Activated T-cell treated with anti-CD3 and anti-CD28 coated beads, Interleukin-2, amount 50 U/mL, for 1 hour (primary cell): ENCODE measurements around the gene ACSS1.
A peak's percentile ranks its signal among the peaks of the same experiment; 100 is the strongest.

Experiments
- DNase-seq: peaks from one replicate; pipeline ENCODE4 v3.0.0-alpha.2; 2020

Gene ACSS1

GRCh38 chr20:25058847-25059810 is 1.2 kb upstream of the ACSS1 start:
- DNase-seq, result no peak

DNA sequence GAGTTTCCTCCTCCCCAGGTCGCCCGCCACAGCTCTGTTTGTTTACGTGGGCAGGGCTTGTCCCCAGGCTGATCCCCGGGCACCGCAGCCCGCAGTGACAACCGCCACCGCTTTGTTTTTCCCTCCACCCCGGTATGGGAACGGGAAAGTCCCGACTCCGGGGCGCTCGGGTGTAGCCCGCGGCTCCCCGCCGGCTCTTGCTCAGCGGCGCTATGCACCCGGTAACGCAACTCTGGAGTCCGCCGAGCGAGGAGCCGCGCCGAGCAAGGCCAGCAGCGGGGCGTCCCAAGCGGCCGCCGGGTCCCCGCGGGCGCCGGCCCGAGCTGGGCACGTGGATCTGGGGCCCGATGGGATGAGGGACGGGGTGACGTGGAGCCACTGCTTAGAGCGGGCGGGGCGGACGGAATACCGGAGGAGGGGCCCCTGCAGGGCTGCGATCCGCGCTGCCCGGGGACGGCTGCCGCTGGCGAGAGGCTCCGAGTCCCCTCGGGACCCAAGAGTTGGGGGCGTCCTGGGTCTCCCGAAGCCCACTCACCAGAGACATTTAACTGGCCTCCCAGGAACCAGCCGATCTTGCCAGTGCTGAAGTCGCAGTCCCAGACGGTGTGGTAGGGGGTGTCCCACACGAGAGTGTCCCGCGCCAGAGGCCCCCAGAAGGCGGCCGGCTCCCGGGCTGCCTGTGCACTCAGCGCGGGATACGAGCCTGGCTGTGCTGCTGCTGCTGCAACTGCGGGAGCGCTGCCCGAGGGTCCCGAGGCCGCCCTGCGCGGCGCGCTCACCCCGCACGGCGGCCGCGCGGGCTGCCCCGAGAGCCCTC is 497 bp downstream of the ACSS1 start:
- DNase-seq, result peak; percentile 81

GRCh38 chr20:25056690-25057233 is 1.2 kb downstream of the ACSS1 start:
- DNase-seq, result no peak

DNA sequence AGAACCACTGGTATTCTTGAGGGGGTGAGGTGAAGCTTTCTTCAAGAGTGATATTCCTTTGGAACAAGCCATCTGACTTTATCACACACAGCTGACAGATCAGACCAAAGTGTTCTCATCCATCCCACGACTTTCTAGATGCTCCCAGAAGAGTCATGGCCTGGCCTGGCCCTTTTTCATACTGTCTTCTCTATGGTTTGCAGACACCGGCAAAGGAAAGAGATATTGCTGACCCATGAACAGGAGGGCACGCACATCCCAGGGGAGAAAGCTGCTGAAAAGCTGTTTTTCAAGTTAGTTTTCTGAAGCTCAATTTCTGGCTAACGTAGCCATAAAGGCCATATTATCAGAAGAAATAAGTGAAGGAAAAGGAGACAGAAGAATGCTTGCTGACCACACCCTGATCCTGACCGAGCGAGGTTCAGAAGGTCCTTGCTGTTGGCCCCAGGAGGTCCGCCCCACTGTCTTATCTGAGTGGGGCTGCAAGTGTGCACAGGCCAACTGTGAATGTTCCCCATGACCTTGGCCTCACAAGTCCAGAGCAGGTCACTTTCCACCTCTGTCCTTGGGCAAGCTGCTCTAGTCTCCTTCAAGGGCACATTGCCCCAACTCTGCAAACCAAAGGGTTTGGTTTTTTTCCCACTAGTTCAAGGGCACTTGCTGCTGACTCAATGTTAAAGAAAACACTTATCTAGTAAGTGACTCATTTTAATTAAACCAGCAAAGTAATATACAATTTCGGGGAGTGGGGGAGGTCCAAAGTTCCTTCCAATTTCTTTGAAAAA is 2.0 kb downstream of the ACSS1 start:
- DNase-seq, result no peak

GRCh38 chr20:25054995-25055629 is 2.8 kb downstream of the ACSS1 start:
- DNase-seq, result no peak

DNA sequence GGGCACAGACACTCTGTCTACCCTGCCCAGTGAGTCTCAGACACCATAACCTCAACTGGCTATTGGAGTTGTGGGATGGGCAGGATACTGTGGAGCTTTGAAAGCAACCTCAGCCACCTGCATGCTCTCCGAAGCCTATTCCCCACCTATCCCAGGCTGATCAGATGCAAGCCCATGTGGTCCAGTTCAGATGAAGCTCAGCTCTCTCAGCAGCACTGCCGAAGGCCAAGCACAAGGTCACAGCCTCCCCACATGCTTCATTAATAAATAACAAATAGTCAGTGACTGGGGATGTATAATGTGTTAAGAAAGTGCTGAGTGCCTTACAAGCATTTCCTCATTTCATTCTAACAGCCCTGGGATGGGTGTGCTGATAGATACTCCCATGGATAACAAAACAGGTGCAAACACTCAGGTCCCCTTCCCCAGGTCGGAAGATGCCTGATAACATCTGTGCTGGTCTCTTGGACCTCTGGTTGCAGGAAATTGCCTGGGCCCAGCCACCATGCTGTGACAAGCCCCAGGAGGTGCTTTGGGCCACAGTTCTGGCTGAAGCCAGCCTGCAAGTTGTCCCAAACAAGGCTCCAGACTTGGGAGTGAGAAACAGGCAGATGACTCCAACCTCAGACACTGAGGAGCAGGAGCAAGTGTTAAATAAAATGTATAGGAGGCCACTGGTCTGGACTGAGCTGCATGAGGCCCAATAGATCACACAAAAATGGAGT is 3.7 kb downstream of the ACSS1 start:
- no peak for DNase-seq

- DNase-seq, result no peak
These were observed 4.5 kb downstream of the ACSS1 start for GRCh38 chr20:25053255-25054031.

DNA sequence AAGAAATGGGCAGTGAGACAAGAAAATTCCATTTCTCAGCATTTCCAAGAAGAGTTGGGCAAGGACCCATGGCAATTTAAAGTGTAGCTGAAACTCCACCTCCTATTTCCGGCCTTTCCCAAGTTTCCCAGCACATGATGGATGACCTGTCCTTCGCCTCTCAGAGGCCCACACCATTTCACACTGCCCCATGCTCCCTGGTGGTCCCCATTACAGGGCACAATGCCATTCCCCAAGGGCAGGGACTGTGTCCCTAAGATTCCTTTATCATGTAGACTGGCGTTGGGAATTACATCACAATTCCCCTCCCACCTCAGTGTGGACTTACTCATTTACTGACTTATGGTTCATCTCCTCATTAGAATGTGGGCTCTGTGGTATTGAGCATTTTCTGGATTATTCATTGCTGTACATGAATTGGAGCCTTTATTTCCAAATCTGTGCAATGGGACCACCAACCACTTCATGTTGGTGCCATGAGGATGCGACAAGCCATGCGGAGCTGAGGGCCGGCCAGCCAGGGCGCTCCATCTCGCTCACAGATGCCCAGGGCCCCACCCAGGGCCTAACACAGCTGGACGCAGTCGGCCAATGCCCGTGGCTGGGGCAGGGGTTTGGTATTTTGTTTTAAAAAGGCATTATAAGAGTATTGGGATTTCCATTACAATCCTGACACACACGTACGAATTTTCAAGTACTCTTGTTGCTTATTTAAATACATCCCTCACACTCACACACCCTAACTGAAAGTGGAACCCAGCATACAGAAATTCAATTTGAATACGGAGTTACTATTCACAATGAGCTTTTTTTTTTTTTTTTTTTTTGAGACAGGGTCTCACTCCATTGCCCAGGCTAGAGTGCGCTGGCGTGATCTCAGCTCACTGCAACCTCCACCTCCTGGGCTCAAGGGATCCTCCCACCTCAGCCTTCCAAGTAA is 5.4 kb downstream of the ACSS1 start:
- no peak for DNase-seq

DNA sequence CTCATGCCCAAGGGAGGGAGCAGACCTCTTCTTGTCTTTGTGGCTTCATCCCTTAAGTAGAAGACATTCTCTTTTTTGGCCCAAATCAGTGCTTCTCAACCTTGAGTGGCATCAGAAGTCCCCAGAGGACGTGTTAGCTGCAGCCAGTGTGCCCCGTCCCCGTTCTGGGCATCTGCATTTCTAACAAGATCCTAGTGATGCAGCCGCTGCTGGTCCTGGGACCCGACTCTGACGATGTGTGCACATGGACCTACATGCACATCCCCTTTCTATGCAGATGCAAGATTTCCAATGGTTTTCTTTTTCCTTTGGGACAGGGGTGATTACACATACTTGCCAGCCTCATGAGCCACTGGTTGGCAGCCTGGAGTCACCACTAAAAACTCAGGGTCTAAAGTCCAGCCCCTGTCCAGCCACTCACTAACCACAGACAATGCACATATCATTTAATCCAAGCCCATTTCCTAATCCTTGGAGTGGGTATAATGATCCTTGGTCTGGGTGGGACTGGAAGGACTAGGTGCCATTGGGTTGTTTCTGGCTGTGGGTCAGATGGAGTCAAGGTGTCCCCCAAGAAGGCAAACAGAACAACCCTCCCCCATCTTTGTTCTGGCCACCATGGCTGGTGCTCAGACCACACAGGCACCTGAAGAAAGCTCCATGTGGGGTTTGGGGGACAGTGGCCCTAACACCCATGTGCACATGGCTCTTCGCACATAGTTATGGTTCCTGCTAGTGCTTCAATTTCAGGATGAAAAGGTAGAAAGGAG is 6.4 kb downstream of the ACSS1 start:
- DNase-seq, result no peak

GRCh38 chr20:25050501-25051350 is 7.2 kb downstream of the ACSS1 start:
- DNase-seq, result no peak

DNA sequence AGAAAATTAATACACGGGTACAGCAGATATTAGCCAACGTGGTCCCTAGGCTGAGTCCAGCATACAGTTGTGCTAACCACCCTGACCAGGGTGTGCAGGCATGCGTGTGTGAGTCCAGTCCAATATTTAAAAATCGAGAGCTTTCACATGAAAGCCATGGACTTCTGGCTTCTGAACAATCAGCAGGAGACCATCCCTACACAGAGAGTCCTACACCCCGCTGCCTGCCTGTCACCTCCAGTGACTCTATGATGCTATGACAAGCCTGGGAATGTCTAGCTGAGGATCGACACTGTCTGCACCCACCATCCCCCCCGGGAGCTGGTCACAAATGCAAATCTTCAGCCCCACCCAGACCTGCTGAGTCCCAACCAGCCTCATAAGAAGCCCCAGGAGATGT is 7.9 kb downstream of the ACSS1 start:
- no peak for DNase-seq

DNA sequence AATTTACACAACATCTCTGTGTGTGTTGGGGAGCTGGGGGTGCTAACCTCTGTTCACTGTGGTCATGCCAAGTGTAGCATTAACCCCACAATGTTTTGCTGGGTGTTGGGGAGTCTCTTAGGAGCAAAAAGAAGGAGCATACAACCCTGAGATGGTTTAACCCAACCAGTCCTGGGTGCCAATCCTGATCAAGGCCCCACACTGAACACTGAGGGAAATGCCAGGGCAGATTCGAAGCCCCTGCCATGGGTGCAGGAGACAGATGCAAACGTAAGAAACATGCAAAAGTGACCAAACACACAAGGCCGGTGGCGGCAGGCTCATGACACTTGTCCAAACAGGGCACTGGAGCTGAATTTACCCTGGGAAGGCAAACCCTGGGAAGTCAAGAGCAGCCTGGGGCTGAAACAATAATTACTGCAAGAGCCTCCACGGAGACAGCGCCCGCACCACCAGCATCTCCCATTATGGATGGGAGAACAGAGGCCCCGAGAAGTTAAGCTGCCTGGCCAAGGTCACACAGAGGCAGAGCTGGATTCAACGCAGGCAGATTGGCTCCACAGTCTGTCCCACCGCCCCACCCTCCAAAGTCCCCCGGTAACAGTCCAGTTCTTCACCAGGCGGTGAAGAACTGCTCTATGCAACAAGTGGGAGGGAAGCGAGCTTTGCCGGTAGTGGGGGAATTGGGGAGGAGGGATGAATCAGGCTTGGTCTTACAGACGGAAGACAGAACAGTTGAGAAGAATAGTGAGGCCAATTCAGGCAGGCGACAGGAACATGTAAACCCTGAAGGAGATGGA is 8.5 kb downstream of the ACSS1 start:
- DNase-seq, result peak; percentile 7

DNA sequence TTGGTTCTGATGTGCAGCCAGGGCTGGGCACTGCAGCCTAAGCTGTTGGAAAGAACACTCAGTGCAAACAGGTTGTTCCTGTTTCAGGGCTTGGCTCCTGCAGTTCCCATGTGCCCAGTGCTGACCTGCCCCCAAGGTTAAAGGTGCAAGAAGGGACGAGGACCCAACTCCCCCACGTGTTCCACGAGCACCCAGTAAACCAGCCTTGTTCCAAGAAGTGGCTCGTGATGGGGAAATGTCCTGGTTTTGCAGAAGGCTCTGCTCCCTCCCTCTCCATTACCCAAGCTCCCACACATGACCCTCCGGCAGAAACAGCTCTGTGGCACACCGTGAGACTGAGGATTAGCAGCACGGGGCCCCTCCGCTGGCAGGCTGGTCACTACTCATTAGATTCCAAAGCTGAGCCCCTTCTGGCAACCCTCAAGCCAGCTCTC is 9.4 kb downstream of the ACSS1 start:
- no peak for DNase-seq

DNA sequence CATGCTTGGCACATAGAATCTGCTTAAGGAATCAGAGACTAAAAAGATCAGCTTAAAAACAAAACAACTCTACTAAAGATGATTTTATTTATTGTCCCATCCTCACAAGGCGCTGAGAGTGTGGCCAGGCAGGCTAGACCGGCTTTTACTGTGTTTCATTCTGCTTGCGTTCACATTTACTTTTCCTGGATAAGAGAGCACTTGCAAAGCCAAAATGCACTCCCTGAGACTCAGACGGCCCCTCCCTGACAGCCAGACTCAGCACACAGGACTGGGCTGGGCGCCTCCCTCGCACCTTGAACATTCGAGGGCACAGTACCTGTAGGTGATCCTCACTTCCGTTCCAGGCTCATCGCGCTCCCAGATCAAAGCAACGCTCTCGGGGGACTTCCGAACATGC is 10.2 kb downstream of the ACSS1 start:
- no peak for DNase-seq

- no peak for DNase-seq
These were observed 10.9 kb downstream of the ACSS1 start for GRCh38 chr20:25046736-25047666.

DNA sequence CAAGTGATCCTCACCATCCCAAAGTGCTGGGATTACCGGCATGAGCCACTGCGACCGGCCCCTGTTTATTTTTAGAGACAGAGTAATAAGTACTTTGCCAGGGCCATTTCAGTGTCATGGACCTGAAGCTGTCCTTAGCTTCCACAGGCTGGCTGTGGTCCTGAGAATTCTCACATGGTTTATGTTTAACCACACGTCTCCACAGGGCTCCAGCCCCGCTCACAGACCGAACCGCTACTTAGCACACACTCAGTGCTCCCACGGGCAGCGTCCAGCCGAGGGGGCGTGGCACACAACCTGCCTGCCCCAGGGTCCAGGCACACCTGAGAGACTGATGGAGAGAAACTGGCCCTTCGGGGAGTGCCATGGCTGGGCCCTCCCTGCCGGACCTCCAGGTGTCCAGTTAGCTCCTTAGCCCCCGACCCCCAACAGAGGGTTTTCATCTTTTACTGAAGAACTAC is 11.7 kb downstream of the ACSS1 start:
- DNase-seq, result no peak
